Suppressor macrophage treated with lipopolysaccharide for 4 hours (primary cell): ENCODE results near the gene TIAM1.

Experiments used
- DNase-seq: peaks from one replicate; pipeline ENCODE4 v3.0.0-alpha.2; 2020

TIAM1 gene

DNA sequence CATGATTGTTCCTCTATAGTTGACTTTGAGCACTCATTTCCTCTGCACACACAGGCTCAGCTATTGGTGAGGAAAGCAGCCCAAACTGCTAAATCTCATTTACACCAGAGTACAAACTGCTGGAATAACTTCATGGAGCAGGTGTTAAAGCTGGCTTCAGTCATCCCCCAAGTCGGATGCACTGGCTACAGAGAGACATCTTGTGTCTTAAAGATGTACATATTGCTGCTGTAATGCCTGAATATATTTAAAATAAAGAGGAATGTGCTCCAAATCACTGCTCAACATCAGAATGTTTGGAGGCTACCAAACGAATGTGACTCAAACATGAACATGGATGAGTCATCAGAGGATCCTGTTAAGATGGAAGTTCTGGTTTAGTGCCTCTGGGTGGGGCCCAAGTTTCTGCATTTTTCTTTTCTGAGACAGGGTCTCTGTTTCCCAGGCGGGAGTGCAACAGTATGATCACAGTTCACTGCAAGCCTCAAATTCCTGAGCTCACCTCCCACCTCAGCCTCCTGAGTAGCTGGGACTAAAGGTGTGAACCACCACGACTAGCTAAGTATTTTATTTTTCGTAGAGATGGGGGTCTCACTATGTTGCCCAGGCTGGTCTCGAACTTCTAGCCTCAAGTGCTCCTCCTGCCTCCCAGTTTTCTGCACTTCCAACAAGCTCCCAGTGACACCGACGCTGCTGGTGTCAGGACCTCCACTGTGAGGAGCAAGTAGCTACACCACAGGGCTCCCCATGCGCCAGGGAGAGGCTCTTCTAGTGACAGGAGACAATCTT lies 226.7 kb downstream of the TIAM1 start:
- DNase-seq = peak; percentile 72

DNA sequence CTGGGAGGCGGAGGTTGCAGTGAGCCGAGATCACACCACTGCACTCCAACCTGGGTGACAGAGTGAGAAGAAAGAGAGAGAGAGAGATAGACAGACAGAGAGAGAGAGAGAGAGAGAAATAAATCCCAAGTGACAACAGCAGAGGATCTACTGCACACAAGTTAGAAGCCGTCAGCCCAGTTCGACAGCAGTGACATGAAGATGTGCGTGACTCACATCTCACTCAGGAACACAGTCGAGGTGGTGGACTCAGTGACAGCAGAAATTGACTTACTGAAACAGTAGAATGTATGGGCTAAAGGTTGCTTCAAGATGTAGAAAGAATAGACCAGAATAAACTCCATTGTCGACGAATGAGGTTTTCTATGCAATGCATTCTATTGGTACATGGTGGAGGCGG lies 228.8 kb downstream of the TIAM1 start:
- DNase-seq = no peak

DNA sequence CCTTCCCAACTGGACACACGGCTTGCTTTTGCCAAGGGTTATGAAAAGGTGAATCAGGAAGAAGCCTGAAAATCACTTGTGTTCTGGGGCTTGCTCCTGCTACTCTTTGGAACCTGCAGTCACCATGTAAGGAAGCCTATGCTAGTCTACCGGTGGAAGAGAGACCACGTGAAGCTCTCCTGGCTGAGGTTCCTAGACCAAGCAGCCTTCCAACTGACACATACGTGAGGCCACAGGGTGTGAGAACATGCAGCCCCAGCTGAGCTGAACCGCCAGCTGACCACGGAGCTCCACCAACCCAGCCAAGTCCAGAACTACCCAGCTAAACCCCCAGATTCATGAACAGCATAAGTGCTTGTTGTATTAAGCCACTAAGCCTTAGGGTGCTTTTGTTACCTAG lies 233.0 kb downstream of the TIAM1 start:
- DNase-seq = no peak

DNA sequence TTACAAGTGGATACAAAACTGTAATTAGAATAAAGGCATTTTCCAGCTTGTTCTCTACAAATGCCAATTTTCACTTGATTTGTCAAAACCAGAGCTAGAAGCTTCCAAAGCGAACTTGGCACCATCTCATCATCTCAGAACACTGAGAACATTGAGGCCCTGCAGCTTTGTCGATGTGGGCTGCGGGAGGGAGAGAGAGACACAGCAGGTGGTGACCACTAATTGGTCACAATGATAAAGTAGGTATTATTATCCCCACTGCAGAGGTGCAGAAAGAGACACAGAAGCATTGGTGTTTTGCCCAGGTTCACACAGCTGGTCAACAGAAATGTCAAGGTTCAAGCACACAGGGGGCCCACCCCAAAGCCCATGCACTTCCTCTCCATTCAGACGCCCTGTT lies 233.6 kb downstream of the TIAM1 start:
- no peak for DNase-seq

DNA sequence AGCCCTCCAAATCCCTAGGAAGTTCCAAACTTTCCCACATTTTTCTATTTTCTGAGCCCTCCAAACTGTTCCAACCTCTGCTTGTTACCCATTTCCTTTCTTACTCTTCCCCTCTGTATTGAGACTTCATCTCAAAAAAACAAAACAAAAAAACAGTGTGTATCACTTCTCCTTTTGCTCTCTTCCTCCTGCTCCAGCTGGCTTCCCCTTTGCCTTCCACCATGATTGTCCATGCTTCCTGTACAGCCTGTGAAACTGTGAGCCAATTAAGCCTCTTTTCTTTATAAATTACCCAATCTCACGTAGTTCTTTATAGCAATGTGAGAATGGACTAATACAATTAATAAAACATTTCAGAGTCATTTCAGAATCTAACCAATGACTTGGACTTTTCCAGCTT lies 236.2 kb downstream of the TIAM1 start:
- peak; percentile 70 for DNase-seq

DNA sequence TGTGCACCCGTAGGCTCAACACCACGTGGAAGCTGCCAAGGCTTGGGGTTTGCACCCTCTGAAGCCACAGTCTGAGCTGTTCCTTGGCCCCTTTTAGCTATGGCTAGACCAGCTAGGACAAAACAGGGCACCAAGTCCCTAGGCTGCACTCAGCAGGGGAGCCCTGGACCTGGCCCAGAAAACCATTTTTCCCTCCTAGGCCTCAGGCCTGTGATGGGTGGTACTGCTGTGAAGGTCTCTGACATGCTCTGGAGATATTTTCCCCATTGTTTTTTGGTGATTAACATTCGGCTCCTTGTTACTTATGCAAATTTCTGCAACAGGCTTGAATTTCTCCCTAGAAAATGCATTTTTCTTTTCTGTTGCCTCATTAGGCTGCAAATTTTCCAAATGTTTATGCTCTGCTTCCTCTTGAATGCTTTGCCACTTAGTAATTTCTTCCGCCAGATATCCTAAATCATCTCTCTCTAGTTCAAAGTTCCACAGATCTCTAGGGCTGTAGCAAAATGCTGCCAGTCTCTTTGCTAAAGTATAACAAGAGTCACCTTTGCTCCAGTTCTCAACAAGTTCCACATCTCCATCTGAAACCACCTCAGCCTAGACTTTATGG lies 236.8 kb downstream of the TIAM1 start:
- DNase-seq = no peak

DNA sequence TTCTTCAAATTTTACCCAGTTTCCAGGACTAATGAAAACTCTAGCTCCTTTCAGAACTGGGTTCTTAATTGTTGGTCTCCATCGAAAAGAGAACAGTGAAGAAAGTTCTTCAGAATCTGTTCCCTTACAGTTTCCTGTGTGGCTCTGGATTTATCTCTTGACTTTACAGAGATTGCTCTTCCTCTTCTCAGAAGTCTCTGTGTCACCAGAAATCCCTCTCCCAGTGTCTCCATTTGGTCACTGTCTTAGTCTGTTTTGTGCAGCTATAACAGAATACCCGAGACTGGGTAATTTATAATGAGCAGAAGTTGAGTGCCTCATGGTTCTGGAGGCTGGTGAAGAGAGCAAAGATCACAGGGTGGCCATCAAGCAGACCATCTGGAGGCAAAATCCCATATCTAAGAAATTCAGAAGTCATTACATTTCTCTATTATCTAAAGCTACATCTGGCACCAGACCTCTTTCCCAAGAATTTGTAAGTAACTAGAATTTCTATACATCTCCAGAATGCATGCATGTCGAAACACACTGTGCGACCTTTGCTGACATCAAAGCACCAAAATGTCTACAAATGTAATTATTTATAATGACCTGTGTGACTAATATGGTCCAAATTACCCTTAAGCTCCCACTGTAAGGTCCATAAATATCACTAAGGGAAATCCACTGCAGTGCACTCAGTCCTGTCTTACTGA lies 240.3 kb downstream of the TIAM1 start:
- DNase-seq = peak; percentile 36

DNA sequence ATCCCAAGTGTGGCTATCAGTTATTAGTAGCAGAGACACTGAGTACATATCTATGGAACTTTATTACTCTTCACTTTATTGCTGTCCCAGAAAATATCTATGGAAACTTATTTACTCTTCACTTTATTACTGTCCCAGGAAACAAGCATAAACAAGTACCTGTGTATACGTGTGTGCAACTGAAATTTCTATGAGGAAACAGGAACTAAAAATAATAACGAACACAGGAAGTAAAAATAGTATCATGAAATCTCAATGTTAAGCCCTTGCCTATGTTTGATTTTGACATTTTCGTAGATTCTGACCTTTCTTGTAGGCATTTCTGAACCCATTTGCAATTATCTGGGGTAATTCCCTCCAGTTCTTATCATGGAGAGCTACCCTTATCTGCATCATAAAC lies 240.9 kb downstream of the TIAM1 start:
- no peak for DNase-seq

DNA sequence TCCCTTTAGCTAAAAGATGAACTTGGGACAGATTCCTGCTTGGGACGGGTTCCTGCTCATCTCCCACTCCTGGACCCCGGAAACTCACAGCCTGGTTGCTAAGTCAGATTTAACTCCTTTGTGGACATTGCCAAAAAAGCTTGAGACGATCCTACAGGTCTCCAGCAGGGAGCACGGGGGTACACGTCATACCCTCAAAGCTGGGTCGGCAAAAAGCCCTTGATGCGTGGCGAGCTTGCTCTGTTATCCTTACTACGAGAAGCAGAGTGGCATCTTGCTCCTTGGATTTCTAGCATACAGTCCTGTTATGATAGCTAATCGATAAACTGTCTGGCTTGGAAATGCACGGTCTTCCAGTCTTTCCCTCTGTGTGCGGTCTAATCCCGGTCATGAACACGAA lies 244.9 kb downstream of the TIAM1 start:
- DNase-seq = no peak

DNA sequence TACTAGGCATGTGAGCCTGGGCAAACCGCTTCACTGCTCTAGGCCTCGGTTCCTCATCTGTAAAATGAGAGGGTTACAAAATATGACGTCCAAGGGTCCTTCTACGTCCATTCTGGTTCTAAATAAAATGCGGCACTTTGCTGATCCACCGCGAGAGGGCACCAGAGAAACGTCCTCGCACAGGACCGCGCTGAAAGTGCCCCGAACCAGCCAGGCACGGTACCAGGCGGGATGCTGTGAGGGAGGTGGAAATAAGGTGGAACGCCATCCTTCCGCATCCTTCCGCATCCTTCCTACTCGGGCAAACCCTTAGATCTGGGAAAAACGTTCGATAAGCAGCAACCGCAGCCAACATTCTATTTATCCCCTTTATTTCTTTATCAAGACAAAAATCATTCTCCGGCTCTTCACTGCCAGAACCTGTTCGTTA lies 245.5 kb downstream of the TIAM1 start:
- peak; percentile 80 for DNase-seq

DNA sequence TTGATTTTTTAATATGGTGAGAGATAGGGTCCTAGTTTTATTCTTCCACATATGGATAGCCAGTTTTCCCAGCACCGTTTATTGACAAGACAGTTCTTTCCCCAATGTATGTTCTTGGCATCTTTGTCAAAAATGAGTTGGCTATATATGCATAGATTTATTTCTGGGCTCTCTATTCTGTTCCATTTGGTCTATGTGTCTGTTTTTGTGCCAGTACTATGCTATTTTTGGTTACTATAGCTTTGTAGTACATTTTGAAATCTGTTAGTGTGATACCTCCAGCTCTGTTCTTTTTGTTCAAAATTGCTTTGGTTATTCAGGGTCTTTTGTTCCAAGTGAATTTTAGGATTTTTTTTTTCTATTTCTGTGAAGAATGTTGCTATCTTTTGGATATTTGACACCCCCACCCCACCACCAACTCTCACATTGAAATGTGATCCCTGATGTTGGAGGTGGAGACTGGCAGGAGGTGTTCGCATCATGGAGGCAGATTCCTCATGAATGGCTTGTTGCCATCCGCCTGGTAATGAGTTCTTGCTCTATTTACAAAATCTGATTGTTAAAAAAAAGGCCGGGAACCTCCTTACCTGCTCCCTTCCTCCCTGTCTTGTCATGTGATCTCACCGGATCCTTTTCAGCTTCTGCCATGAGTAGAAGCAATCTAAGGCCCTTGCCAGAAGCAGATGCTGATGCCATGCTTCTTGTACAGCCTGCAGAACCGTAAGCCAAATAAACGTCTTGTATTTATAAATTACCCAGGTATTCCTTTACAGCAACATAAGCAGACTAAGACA lies 251.0 kb downstream of the TIAM1 start:
- no peak for DNase-seq

DNA sequence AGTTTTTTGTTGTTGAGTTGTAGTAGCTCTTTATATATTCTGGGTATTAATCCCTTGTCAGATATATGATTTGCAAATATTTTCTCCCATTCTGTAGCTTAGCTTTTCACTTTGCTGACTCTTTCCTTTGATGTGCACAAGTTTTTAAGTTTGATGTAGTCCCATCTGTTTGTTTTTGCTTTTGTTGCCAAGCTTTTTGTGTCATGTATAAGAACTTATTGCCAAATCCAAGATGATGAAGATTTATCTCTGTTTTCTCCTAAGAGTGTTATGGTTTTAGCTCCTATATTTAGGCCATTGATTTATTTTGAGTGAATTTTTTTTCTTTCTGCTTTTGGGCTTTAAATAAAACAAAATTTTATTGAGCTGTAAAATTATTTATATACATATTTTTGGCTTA lies 253.7 kb downstream of the TIAM1 start:
- DNase-seq = no peak

DNA sequence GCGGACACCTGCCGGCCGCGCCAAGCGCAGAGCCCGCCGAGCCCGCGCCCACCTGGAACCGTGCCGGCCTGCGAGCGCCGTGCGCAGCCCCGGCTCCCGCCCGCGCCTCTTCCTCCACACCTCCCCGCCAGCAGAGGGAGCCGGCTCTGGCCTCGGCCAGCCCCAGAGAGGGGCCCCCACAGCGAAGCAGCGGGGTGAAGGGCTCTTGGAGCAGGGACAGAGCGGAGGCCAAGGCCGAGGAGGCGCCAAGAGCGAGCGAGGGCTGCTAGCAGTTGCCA lies 255.6 kb downstream of the TIAM1 start:
- DNase-seq = no peak

DNA sequence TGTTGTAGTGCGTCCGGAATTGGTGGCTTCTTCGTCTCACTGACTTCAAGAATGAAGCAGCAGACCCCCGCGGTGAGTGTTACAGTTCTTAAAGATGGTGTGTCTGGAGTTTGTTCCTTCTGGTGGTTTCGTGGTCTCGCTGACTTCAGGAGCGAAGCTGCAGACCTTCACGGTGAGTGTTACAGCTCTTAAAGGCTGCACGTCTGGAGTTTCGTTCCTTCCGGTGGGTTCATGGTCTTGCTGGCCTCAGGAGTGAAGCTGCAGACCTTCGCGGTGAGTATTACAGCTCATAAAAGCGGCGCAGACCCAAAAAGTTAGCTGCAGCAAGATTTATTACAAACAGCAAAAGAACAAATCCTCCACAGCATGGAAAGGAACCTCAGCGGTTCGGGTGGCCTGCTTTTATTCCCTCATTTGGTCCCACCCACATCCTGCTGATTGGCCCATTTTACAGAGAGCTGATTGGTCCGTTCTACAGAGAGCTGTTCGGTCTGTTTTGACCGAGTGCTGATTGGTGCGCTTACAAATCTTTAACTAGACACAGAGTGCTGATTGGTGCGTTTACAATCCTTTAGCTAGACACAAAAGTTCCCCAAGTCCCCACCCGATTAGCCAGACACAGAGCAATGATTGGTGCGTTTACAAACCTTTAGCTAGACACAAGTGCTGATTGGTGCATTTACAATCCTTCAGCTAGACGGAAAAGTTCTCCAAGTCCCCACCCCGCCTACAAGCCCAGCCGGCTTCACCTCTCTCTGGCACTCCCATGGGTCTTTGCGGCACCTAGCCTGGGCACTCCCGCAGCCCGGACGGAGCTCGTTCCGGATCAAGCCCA lies 256.2 kb downstream of the TIAM1 start:
- no peak for DNase-seq

DNA sequence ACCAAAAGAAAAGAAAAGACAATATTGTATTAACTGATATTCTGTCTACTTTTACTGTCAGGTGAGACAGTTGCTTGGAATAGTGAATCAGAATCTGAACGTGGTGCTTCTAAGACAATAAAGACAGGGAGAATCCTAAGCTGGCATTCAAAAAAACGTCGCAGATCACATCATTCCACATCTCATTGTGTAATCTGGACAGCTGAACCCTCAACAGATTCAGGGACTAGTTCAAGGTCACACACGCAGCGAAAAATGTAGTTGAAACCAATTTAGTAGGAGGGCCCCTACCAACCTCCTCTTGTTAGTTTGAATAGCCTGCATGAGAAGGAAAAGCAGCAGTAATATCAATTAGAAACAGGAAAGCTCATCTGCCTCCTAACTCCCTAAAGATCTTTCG lies 259.4 kb downstream of the TIAM1 start:
- no peak for DNase-seq

DNA sequence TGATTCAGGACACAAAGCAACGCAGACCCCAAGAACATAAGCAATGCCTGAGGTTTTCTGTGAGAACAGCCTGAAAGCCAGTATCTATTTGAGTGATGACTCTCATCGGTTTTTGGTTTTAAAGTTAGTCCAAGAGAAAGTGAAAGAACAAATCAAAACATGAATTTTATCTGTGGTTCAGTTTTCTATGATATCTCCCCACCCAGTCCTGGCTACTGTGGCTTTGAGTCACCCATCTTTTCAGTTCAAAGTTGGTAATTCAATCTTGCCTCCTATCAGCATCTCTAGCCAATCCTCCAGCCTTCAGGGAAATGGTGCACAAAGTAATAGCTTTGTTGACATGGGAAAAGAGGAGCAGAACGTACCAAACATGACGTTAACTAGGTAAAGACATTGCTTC lies 265.3 kb downstream of the TIAM1 start:
- DNase-seq = no peak

DNA sequence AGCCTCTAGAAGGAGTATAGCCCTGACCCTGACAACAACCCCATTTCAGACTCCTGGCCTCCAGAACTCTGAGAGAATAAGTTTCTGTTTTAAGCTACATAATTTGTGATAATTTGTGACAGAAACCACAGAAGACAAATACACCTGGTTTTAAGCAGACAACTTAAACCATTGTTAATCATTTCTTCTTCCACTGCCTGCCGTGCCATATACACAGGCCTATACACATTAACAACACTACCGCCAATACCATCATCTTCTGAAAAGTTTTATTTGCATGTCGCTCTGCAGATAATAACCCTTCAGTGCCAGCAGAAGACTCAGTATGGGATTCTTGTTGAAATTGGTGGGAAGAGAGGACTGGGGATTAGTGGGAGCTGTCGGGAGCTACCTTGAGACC lies 265.8 kb downstream of the TIAM1 start:
- DNase-seq = no peak

DNA sequence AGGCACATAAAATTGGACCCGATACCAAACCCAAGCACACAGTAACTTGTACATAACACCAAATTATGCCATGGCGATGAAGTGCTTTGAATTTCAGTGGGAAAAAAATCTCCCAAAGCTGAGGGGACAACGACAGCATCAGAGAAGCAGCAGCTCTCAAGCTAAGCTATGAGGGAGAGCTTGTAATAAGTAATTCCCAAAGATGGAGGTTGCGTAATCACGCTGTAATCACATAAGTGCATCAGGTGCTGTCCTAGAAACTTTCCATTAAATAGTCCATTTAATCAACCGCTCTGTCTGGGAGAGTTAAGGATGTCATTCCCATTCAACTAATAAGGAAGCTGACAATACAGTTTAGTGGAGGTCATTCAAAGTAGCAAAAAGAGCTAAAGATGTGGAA lies 268.2 kb downstream of the TIAM1 start:
- DNase-seq = no peak

DNA sequence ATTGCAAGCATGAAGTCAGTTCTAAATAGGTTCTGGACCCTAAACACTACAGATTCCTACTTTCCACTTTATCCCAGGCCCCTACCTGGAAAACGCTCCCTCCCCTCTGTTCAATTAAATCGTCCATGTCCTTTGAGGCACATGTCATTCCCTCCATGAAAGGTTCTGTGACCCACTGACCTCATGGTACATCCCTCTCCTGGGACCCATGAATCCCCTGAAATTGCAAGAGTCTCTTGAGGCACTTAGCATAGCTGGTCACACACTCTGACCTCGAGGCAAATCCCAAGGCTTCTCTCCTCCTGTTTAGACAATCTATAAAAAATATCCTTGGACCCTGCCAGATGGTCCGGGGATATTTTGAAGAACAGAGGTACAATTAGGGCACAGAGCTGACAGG lies 271.5 kb downstream of the TIAM1 start:
- DNase-seq = no peak
